ENCODE measurements around the gene SSH2.

GRCh38 chr17:29929006-29929532 lies 959 bp downstream of the SSH2 start:
- TF ChIP-seq SP1 (IDR thresholded peaks at IDR 0.05) (no peak), MAX (IDR thresholded peaks at IDR 0.05) (no peak), ZBTB33 (IDR thresholded peaks at IDR 0.05) (no peak), REST (IDR thresholded peaks at IDR 0.05) (no peak), CTCF (IDR thresholded peaks at IDR 0.05; ENCODE audit: low read depth, low read length, missing input control) (no peak)
